H9 (cell line): ENCODE results near the gene TOP1. TPM values are rescaled to one million over a fixed set of nuclear protein-coding genes. Genes with fewer than 3 reads are reported as not detected.

ENCODE experiments used
- DNase-seq: peaks from one replicate; pipeline ENCODE4 v3.0.0-alpha.2; 2017
- H2AFZ ChIP-seq: one replicate; pipeline ENCODE4 v1.6.1; 2013; ENCODE audit warnings: mild to moderate bottlenecking, low read length, control low read depth, moderate library complexity
- H2AK5ac ChIP-seq: 2 replicates; pipeline ENCODE4 v1.6.1; 2013; ENCODE audit warnings: low read length, control low read depth, mixed read lengths; ENCODE audit not compliant: insufficient read length
- H2BK120ac ChIP-seq: one replicate; pipeline ENCODE4 v1.6.1; 2013; ENCODE audit warnings: low read depth, mild to moderate bottlenecking, low read length, control low read depth, inconsistent platforms; ENCODE audit not compliant: poor library complexity, severe bottlenecking
- H2BK12ac ChIP-seq: 2 replicates; pipeline ENCODE4 v1.6.1; 2013; ENCODE audit warnings: low read length, control low read depth, mixed read lengths, low read depth; ENCODE audit not compliant: insufficient read length
- H2BK15ac ChIP-seq: 2 replicates; pipeline ENCODE4 v1.6.1; 2013; ENCODE audit warnings: low read depth, low read length, control low read depth
- H2BK20ac ChIP-seq: one replicate; pipeline ENCODE4 v1.6.1; 2013; ENCODE audit warnings: low read depth, mild to moderate bottlenecking, low read length, control low read depth, inconsistent platforms; ENCODE audit not compliant: poor library complexity, severe bottlenecking
- H2BK5ac ChIP-seq: 2 replicates; pipeline ENCODE4 v1.6.1; 2013; ENCODE audit warnings: low read length, control low read depth, mixed read lengths; ENCODE audit not compliant: insufficient read length
- H3K14ac ChIP-seq: 2 replicates; pipeline ENCODE4 v1.6.1; 2013; ENCODE audit warnings: low read length, control low read depth; ENCODE audit not compliant: insufficient read depth
- H3K18ac ChIP-seq: 2 replicates; pipeline ENCODE4 v1.6.1; 2013; ENCODE audit warnings: low read depth, mild to moderate bottlenecking, mixed read lengths, low read length, control low read depth; ENCODE audit not compliant: insufficient read length
- H3K23ac ChIP-seq: 2 replicates; pipeline ENCODE4 v1.6.1; 2013; ENCODE audit warnings: low read length, control low read depth, mixed read lengths, low read depth; ENCODE audit not compliant: insufficient read length
- H3K23me2 ChIP-seq: 2 replicates; pipeline ENCODE4 v1.6.1; 2013; ENCODE audit warnings: low read depth, mild to moderate bottlenecking, mixed read lengths, low read length, control low read depth; ENCODE audit not compliant: insufficient read length, poor library complexity, severe bottlenecking
- H3K27ac ChIP-seq: 2 replicates; pipeline ENCODE4 v1.5.1; 2013; ENCODE audit warnings: low read length, control low read depth, mixed read lengths, low read depth; ENCODE audit not compliant: insufficient read length
- H3K27me3 ChIP-seq: 2 replicates; pipeline ENCODE4 v1.6.1; 2013; ENCODE audit warnings: low read length, control low read depth, inconsistent platforms; ENCODE audit not compliant: insufficient read depth
- H3K4ac ChIP-seq: 2 replicates; pipeline ENCODE4 v1.6.1; 2013; ENCODE audit warnings: low read depth, mild to moderate bottlenecking, control low read depth, inconsistent platforms, low read length, moderate library complexity
- H3K4me1 ChIP-seq: 2 replicates; pipeline ENCODE4 v1.6.1; 2013; ENCODE audit warnings: low read length, control low read depth, inconsistent platforms; ENCODE audit not compliant: insufficient read depth
- H3K4me2 ChIP-seq: 2 replicates; pipeline ENCODE4 v1.6.1; 2013; ENCODE audit warnings: low read length, control low read depth, mixed read lengths; ENCODE audit not compliant: insufficient read length, insufficient read depth
- H3K56ac ChIP-seq: 2 replicates; pipeline ENCODE4 v1.6.1; 2013; ENCODE audit warnings: low read depth, mild to moderate bottlenecking, mixed read lengths, low read length, control low read depth; ENCODE audit not compliant: insufficient read length
- H3K79me1 ChIP-seq: 2 replicates; pipeline ENCODE4 v1.6.1; 2013; ENCODE audit warnings: low read depth, mild to moderate bottlenecking, moderate library complexity, low read length, control low read depth, inconsistent platforms; ENCODE audit not compliant: insufficient read depth, poor library complexity, severe bottlenecking
- H3K79me2 ChIP-seq: 2 replicates; pipeline ENCODE4 v1.6.1; 2013; ENCODE audit warnings: low read length, control low read depth, inconsistent platforms; ENCODE audit not compliant: insufficient read depth
- H3K9ac ChIP-seq: 2 replicates; pipeline ENCODE4 v1.6.1; 2013; ENCODE audit warnings: low read length, control low read depth, mixed read lengths; ENCODE audit not compliant: insufficient read length; ENCODE audit errors: extremely low read depth
- H3K9me3 ChIP-seq: one replicate; pipeline ENCODE4 v1.6.1; 2013; ENCODE audit warnings: low read depth, low read length, inconsistent platforms; ENCODE audit not compliant: control insufficient read depth
- H3T11ph ChIP-seq: one replicate; pipeline ENCODE4 v1.6.1; 2013; ENCODE audit warnings: mild to moderate bottlenecking, low read length, control low read depth, inconsistent platforms
- H4K20me1 ChIP-seq: one replicate; pipeline ENCODE4 v1.6.1; 2013; ENCODE audit not compliant: control insufficient read depth, insufficient read length, insufficient read depth
- H4K5ac ChIP-seq: 2 replicates; pipeline ENCODE4 v1.6.1; 2013; ENCODE audit warnings: low read depth, mild to moderate bottlenecking, mixed read lengths, low read length, control low read depth; ENCODE audit not compliant: insufficient read length
- H4K8ac ChIP-seq: replicated peaks from 2 replicates; pipeline ENCODE4 v1.6.1; 2013; ENCODE audit warnings: low read length, control low read depth, mixed read lengths, low read depth; ENCODE audit not compliant: insufficient read length
- H4K91ac ChIP-seq: 2 replicates; pipeline ENCODE4 v1.6.1; 2013; ENCODE audit warnings: low read depth, mild to moderate bottlenecking, moderate library complexity, mixed read lengths, low read length, control low read depth; ENCODE audit not compliant: insufficient read length
- H3K27ac Mint-ChIP-seq, 3 experiments: 2 replicates in 2 of 3; 3 replicates in 1 of 3; pipeline ENCODE4 v1.8.0; 2020 to 2021; ENCODE audit warnings: mixed read lengths in 3 of 3, mild to moderate bottlenecking in 1 of 3, moderate library complexity in 1 of 3
- H3K27me3 Mint-ChIP-seq: 2 replicates; pipeline ENCODE4 v1.8.0; 2021; ENCODE audit warnings: low read depth, mild to moderate bottlenecking, moderate library complexity, mixed read lengths
- H3K36me3 Mint-ChIP-seq, 3 experiments: 2 replicates in 2 of 3; 3 replicates in 1 of 3; pipeline ENCODE4 v1.8.0; 2020 to 2021; ENCODE audit warnings: low read depth in 3 of 3, mixed read lengths in 3 of 3; ENCODE audit not compliant: insufficient read depth in 1 of 3
- H3K4me1 Mint-ChIP-seq, 2 experiments: 2 replicates each; pipeline ENCODE4 v1.8.0; 2020; ENCODE audit warnings: mixed read lengths in 2 of 2
- H3K4me3 Mint-ChIP-seq, 2 experiments: 2 replicates in 1 of 2; 3 replicates in 1 of 2; pipeline ENCODE4 v1.8.0; 2020 to 2021; ENCODE audit warnings: mild to moderate bottlenecking in 2 of 2, mixed read lengths in 2 of 2, moderate library complexity in 1 of 2
- H3K9me3 Mint-ChIP-seq, 2 experiments: 2 replicates in 1 of 2; 3 replicates in 1 of 2; pipeline ENCODE4 v1.8.0; 2020; ENCODE audit warnings: mild to moderate bottlenecking in 2 of 2, mixed read lengths in 2 of 2, moderate library complexity in 1 of 2
- CTCF ChIP-seq: fragments of 200-600 bp; sonication (generic); conservative IDR thresholded peaks from 3 replicates; pipeline ENCODE4 v1.8.0; 2021; ENCODE audit warnings: antibody characterized with exemption, mild to moderate bottlenecking
- WGBS: extraction: QIAGEN DNeasy Blood & Tissue Kit; methylation state at CpG from one replicate; pipeline ENCODE4 v1.1.7; 2013; ENCODE audit warnings: missing lambda C conversion rate, low lambda C conversion rate, mixed read lengths; ENCODE audit not compliant: insufficient read length; ENCODE audit errors: extremely low coverage; 5-methylcytosine and 5-hydroxymethylcytosine counted together
- total RNA-seq: library from RNA; stranded (reverse); gene quantifications from 2 replicates; pipeline ENCODE4 v1.2.1, GENCODE V29; 2021

Gene TOP1
- total RNA-seq, 1 experiment from 2014 or later: 96.4 TPM

GRCh38 chr20:41100001-41100480 is 71.4 kb downstream of the TOP1 start:
- H3K9me3 Mint-ChIP-seq: no peaks in the 10 kb centered on the region
- Histone ChIP-seq H2AFZ (no peak overlapping the region), H3K56ac (no peak overlapping the region), H2BK120ac (no peak overlapping the region), H2AK5ac (no peak overlapping the region), H3K79me1 (no peaks in the 10 kb centered on the region), H2BK12ac (no peak overlapping the region), H3K23me2 (no peaks in the 10 kb centered on the region), H3K4me1 (no peaks in the 10 kb centered on the region), H3K79me2 (no peaks in the 10 kb centered on the region), H3K4me2 (no peak overlapping the region), H2BK20ac (no peak overlapping the region), H4K8ac (no peak overlapping the region), H3K4ac (no peak overlapping the region), H3K18ac (no peak overlapping the region), H4K5ac (no peak overlapping the region), H2BK15ac (no peak overlapping the region), H2BK5ac (no peak overlapping the region), H3K9ac (no peak overlapping the region), H3K23ac (no peak overlapping the region), H3T11ph (no peak overlapping the region), H3K27ac (no peak overlapping the region), H4K91ac (no peak overlapping the region), H4K20me1 (no peaks in the 10 kb centered on the region), H3K27me3 (no peaks in the 10 kb centered on the region), H3K9me3 (no peaks in the 10 kb centered on the region), H3K14ac (no peak overlapping the region)
- WGBS: no CpG with 5 or more reads among the region's 9 CpGs
- H3K4me3 Mint-ChIP-seq: no peak overlapping the region
- no peak overlapping the region for H3K27ac Mint-ChIP-seq
- peaks cover 41 to 79% (median 75%) of the 10 kb centered on the region in 3 experiments; a peak in 6 of 7 replicates for H3K36me3 Mint-ChIP-seq
- H3K4me1 Mint-ChIP-seq: no peaks in the 10 kb centered on the region
- DNase-seq: no peak
- no peak for TF ChIP-seq CTCF
- H3K27me3 Mint-ChIP-seq: no peaks in the 10 kb centered on the region
